GM19099 (cell line): ENCODE results near the gene GOLIM4.

Experiments
- POLR2A ChIP-seq: IDR thresholded peaks from 3 replicates; pipeline ENCODE4 v1.6.1; 2011; ENCODE audit warnings: low read depth; ENCODE audit not compliant: insufficient read length; ENCODE audit errors: extremely low read depth

GOLIM4 gene

DNA sequence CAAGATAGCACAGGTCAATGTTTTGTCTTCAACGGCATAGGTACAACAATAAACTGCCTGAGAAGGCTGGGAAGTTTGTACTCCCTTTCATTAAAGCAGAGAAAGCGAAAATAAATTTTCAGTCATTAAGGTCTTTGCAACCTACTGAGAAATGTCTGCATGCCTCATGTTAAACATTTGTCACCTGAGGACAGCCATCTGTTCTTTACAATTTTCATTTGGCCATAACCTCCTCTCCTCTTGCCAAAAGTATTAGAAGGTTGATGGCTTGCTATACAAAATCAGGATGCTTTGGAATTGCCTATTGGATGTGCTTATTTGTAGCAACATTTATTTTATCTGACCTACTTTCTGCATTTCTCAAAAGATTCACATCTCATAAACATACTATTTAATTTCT is 122.7 kb downstream of the GOLIM4 start:
- no peak for TF ChIP-seq POLR2A

GRCh38 chr3:167972502-167972901 is 123.2 kb downstream of the GOLIM4 start:
- no peak for TF ChIP-seq POLR2A

DNA sequence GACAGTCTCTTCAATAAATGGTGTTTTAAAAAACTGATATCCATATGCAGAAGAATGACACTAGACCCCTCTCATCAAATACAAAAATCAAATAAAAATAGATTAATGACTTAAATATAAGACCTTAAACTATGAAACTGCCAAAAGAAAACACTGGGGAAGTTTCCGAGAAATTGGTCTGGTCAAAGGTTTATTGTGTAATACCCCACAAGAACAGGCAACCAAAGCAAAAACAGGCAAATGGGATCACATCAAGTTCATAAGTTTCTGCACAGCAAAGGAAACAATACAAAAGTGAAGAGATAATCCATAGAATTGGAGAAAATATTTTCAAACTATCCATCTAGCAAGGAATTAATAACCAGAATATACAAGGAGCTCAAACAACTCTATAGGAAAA is 126.2 kb downstream of the GOLIM4 start:
- TF ChIP-seq POLR2A, result no peak

DNA sequence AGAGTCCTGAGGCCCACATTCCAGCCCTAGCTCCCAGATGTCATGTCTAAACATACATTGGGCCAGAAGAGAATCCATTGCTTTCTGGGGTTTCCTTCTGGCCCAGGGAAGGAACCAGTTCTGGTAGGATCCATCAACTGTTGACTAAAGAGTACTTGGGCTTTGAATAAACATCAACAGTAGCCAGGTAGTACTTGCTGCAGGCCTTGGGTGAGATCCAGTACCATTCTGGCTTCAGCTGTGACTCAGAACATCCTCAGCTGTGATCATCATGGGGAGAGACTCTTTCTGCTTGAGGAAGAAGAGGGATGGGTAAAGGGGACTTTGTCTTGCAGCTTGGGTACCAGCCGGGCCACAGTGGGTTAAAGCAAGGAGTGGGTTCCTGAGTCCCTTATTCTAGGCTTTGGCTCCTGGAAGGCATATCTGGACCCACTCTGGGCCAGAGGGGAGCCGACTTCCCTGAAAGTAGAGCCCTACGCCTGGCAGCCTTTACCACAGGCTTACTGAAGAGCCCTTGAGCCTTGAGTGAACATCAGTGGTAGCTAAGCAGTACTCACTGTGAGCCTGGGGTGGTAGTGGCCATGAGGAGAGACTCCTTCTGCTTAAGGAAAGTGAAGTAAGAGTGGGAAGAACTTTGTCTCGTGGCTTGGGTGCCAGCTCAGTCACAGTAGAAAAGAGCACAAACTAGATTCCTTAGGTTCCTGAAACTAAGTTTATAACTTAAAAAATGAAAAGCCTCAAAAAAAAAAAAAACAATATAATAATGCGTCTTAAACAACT is 128.3 kb downstream of the GOLIM4 start:
- TF ChIP-seq POLR2A, result no peak
